IMR-90 (cell line): ENCODE data around the gene IFT57. TPM values are rescaled to one million over a fixed set of nuclear protein-coding genes. Genes with fewer than 3 reads are reported as not detected.

Experiments
- ATAC-seq: fragments of 200-7000 bp; cut with Tn5 transposase; 2 replicates; pipeline ENCODE4 v1.9.1; 2020; ENCODE audit warnings: low read depth, mild to moderate bottlenecking, moderate library complexity
- BruUV-seq: library from RNA; stranded (reverse); fragments of 400-500 nt; replicated peaks from 2 replicates; lab custom pipeline; 2021; lab: Mats Ljungman, UMichigan
- CTCF ChIA-PET: fragments of 300-600 bp; formaldehyde crosslinking; extraction: SDS; loops from one replicate; lab custom pipeline; 2021; ENCODE audit warnings: antibody characterized with exemption; lab: Yijun Ruan, JAX
- POLR2A ChIA-PET: fragments of 300-600 bp; sonication (Branson Sonifier 250); formaldehyde crosslinking; loops from one replicate; lab custom pipeline; 2022; ENCODE audit warnings: antibody characterized with exemption; ENCODE audit not compliant: unreplicated experiment; lab: Charles Lee
- DNase-seq: peaks from one replicate; pipeline ENCODE4 v3.0.0; 2013
- H2AFZ ChIP-seq: replicated peaks from 2 replicates; pipeline ENCODE3; 2013; ENCODE audit warnings: low read length, mild to moderate bottlenecking; ENCODE audit not compliant: poor library complexity
- H2AK5ac ChIP-seq: 2 replicates; pipeline ENCODE4 v1.6.1; 2013; ENCODE audit warnings: low read depth, low read length, inconsistent platforms
- H2AK9ac ChIP-seq: replicated peaks from 2 replicates; pipeline ENCODE3; 2013; ENCODE audit warnings: mild to moderate bottlenecking, low read depth, low read length, moderate library complexity; ENCODE audit not compliant: poor library complexity
- H2BK120ac ChIP-seq: 2 replicates; pipeline ENCODE4 v1.6.1; 2013; ENCODE audit warnings: low read depth, low read length, inconsistent platforms
- H2BK15ac ChIP-seq: 3 replicates; pipeline ENCODE4 v1.6.1; 2013; ENCODE audit warnings: low read depth, low read length, inconsistent platforms
- H2BK20ac ChIP-seq: 2 replicates; pipeline ENCODE4 v1.6.1; 2013; ENCODE audit warnings: low read depth, mild to moderate bottlenecking, inconsistent platforms, low read length, moderate library complexity
- H2BK5ac ChIP-seq: 2 replicates; pipeline ENCODE4 v1.6.1; 2013; ENCODE audit warnings: mild to moderate bottlenecking, low read depth, low read length, inconsistent platforms; ENCODE audit not compliant: poor library complexity, severe bottlenecking
- H3K14ac ChIP-seq: replicated peaks from 2 replicates; pipeline ENCODE4 v1.6.1; 2013; ENCODE audit warnings: low read depth, low read length, inconsistent platforms
- H3K18ac ChIP-seq: 2 replicates; pipeline ENCODE4 v1.6.1; 2013; ENCODE audit warnings: low read depth, low read length, control low read depth
- H3K23ac ChIP-seq: 2 replicates; pipeline ENCODE4 v1.6.1; 2013; ENCODE audit warnings: low read depth, low read length, inconsistent platforms
- H3K27ac ChIP-seq: 2 replicates; pipeline ENCODE4 v1.5.1; 2013; ENCODE audit warnings: mild to moderate bottlenecking, control low read depth, low read length; ENCODE audit not compliant: insufficient read depth
- H3K27me3 ChIP-seq: 2 replicates; pipeline ENCODE4 v1.6.1; 2013; ENCODE audit warnings: low read length; ENCODE audit not compliant: control insufficient read depth, insufficient read depth
- H3K36me3 ChIP-seq: 2 replicates; pipeline ENCODE4 v1.6.1; 2013; ENCODE audit warnings: low read length, mixed read lengths; ENCODE audit not compliant: control insufficient read depth, insufficient read depth
- H3K4ac ChIP-seq: 2 replicates; pipeline ENCODE4 v1.6.1; 2013; ENCODE audit warnings: low read depth, low read length, inconsistent platforms
- H3K4me1 ChIP-seq: 2 replicates; pipeline ENCODE4 v1.6.1; 2013; ENCODE audit warnings: low read length, mixed read lengths; ENCODE audit not compliant: control insufficient read depth, insufficient read depth
- H3K4me2 ChIP-seq: 2 replicates; pipeline ENCODE4 v1.6.1; 2013; ENCODE audit warnings: low read depth, mild to moderate bottlenecking, control low read depth, low read length, moderate library complexity
- H3K4me3 ChIP-seq: 2 replicates; pipeline ENCODE4 v1.5.1; 2013; ENCODE audit warnings: low read depth, mild to moderate bottlenecking, control low read depth, low read length, moderate library complexity; ENCODE audit not compliant: insufficient read depth
- H3K56ac ChIP-seq: 2 replicates; pipeline ENCODE4 v1.6.1; 2013; ENCODE audit warnings: low read length, inconsistent platforms; ENCODE audit not compliant: insufficient read depth; ENCODE audit errors: extremely low read depth
- H3K79me1 ChIP-seq, 2 experiments: 2 replicates each; pipeline ENCODE4 v1.6.1; 2013; ENCODE audit warnings: low read length in 2 of 2, inconsistent platforms in 1 of 2, low read depth in 1 of 2
- H3K9ac ChIP-seq: 2 replicates; pipeline ENCODE4 v1.6.1; 2013; ENCODE audit warnings: low read depth, low read length, control low read depth
- H3K9me1 ChIP-seq: 2 replicates; pipeline ENCODE4 v1.6.1; 2013; ENCODE audit warnings: low read length, inconsistent platforms; ENCODE audit not compliant: insufficient read depth
- H3K9me3 ChIP-seq: 2 replicates; pipeline ENCODE4 v1.6.1; 2013; ENCODE audit warnings: low read length; ENCODE audit not compliant: control insufficient read depth, insufficient read depth
- H4K20me1 ChIP-seq: 2 replicates; pipeline ENCODE4 v1.6.1; 2013; ENCODE audit warnings: low read length, inconsistent platforms; ENCODE audit not compliant: insufficient read depth
- H4K5ac ChIP-seq: 2 replicates; pipeline ENCODE4 v1.6.1; 2013; ENCODE audit warnings: mild to moderate bottlenecking, low read depth, low read length, control low read depth
- H4K8ac ChIP-seq, 2 experiments: 2 replicates each; pipeline ENCODE4 v1.6.1; 2013; ENCODE audit warnings: low read depth in 2 of 2, low read length in 2 of 2, control low read depth in 1 of 2, inconsistent platforms in 1 of 2
- H4K91ac ChIP-seq: 2 replicates; pipeline ENCODE4 v1.6.1; 2013; ENCODE audit warnings: low read depth, low read length, inconsistent platforms; ENCODE audit not compliant: insufficient read depth
- MAFK ChIP-seq: IDR thresholded peaks from 2 replicates; pipeline ENCODE4 v1.6.1; 2012; ENCODE audit warnings: low read depth, low read length, improper control_type of control experiment
- MXI1 ChIP-seq: IDR thresholded peaks from 2 replicates; pipeline ENCODE4 v1.6.1; 2012; ENCODE audit warnings: low read depth, mild to moderate bottlenecking, low read length, moderate library complexity, borderline replicate concordance
- NFE2L2 ChIP-seq: fragments of 150-350 bp; IDR thresholded peaks from 2 replicates; pipeline ENCODE4 v1.6.1; 2016; ENCODE audit warnings: low read depth, mild to moderate bottlenecking, low read length
- RCOR1 ChIP-seq: IDR thresholded peaks from 2 replicates; pipeline ENCODE4 v1.6.1; 2012; ENCODE audit warnings: mild to moderate bottlenecking, low read length, improper control_type of control experiment; ENCODE audit not compliant: insufficient replicate concordance
- WGBS, 2 experiments: methylation state at CpG; one replicate each; pipeline versions ENCODE4 v1.1.5 to v1.1.7; 2013; ENCODE audit warnings: missing lambda C conversion rate in 2 of 2; ENCODE audit not compliant: insufficient read length in 1 of 2; ENCODE audit errors: extremely low coverage in 2 of 2; 5-methylcytosine and 5-hydroxymethylcytosine counted together
- dilution Hi-C: fragments of 300-500 bp; cut with HindIII; formaldehyde crosslinking; loops from one replicate; pipeline ENCODE4 v1.14.3; 2018; ENCODE audit warnings: low sequenced_read_pairs; ENCODE audit not compliant: unreplicated experiment
- in situ Hi-C: fragments of 300-500 bp; cut with MboI; formaldehyde crosslinking; loops from 3 replicates; pipeline ENCODE4 v1.14.3; 2019; ENCODE audit warnings: low sequenced_read_pairs, inconsistent platforms, mixed read lengths
- intact Hi-C: fragments of 100-400 bp; cut with micrococcal nuclease; formaldehyde crosslinking; loops from 2 replicates; pipeline ENCODE4 v1.10.0; 2022
- polyA plus RNA-seq, 3 experiments: library from polyadenylated mRNA; depleted of rRNA; stranded (reverse); fragments of >200 nt; gene quantifications; 2 replicates each; pipeline ENCODE4 v1.2.3, GENCODE V29; 2012; ENCODE audit warnings: low replicate concordance in 1 of 3
- total RNA-seq: library from RNA; depleted of rRNA; stranded (reverse); fragments of >200 nt; gene quantifications from 2 replicates; pipeline ENCODE4 v1.2.3, GENCODE V29; 2012
- TF ChIP-seq, protein P1 (sequence below): conservative IDR thresholded peaks from 2 replicates; pipeline ENCODE4 v1.5.1; 2012; ENCODE audit warnings: mild to moderate bottlenecking, low read depth, low read length, improper control_type of control experiment

Gene IFT57
- total and polyA plus RNA-seq, 2 of the 4 experiments (the other 2 are of a cell fraction), result 30.0 to 35.3 TPM

- BruUV-seq, result no TSS peak
Measured at GRCh38 chr3:108146139-108146538, 76.1 kb downstream of the IFT57 start.

More at GRCh38 chr3:108146139-108146538, 76.1 kb downstream of the IFT57 start:
- in situ Hi-C loops (no loop called here), intact Hi-C loops (no loop called here), dilution Hi-C loops (no loop called here)
- Histone ChIP-seq H3K4me2 (no peak overlapping the region), H2AFZ (no peak overlapping the region), H3K4me3 (no peak overlapping the region), H3K9me3 (peaks cover 10% of the 10 kb centered on the region), H3K18ac (no peak overlapping the region), H2BK15ac (no peak overlapping the region), H3K23ac (no peak overlapping the region), H3K9me1 (no peaks in the 10 kb centered on the region), H3K27me3 (no peaks in the 10 kb centered on the region), H3K56ac (no peak overlapping the region), H4K20me1 (no peaks in the 10 kb centered on the region), H4K91ac (no peak overlapping the region), H2AK5ac (no peak overlapping the region), H2BK20ac (no peak overlapping the region), H3K79me1 (no peaks in the 10 kb centered on the region), H3K9ac (no peak overlapping the region), H2BK5ac (no peak overlapping the region), H2AK9ac (no peak overlapping the region), H3K4ac (no peak overlapping the region), H3K27ac (no peak overlapping the region), H3K36me3 (no peaks in the 10 kb centered on the region), H2BK120ac (no peak overlapping the region), H4K5ac (no peak overlapping the region), H3K4me1 (no peaks in the 10 kb centered on the region), H4K8ac (no peak overlapping the region), H3K14ac (no peak overlapping the region)
- ATAC-seq, result no peak
- CTCF ChIA-PET, result no interaction called here
- POLR2A ChIA-PET, result no interaction called here
- no CpG with 5 or more reads among the region's 5 CpGs for WGBS, 2 experiments
- TF ChIP-seq NFE2L2 (no peak), MXI1 (no peak), MAFK (no peak), RCOR1 (no peak)
- TF ChIP-seq, protein P1, sequence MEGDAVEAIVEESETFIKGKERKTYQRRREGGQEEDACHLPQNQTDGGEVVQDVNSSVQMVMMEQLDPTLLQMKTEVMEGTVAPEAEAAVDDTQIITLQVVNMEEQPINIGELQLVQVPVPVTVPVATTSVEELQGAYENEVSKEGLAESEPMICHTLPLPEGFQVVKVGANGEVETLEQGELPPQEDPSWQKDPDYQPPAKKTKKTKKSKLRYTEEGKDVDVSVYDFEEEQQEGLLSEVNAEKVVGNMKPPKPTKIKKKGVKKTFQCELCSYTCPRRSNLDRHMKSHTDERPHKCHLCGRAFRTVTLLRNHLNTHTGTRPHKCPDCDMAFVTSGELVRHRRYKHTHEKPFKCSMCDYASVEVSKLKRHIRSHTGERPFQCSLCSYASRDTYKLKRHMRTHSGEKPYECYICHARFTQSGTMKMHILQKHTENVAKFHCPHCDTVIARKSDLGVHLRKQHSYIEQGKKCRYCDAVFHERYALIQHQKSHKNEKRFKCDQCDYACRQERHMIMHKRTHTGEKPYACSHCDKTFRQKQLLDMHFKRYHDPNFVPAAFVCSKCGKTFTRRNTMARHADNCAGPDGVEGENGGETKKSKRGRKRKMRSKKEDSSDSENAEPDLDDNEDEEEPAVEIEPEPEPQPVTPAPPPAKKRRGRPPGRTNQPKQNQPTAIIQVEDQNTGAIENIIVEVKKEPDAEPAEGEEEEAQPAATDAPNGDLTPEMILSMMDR, result no peak
- no peak for DNase-seq
